Measurements from ENCODE around the gene ZCCHC8.
A peak's percentile ranks its signal among the peaks of the same experiment; 100 is the strongest.
"Not testable (repeated sequence)": the region's sequence is repeated elsewhere in the genome, so short reads cannot be mapped to it uniquely, and the experiment has no call there.

The ZCCHC8 gene

GRCh38 chr12:122435186-122435585, 65.5 kb downstream of the ZCCHC8 start:
- TF ChIP-seq CTCF (IDR thresholded peaks at IDR 0.05; ENCODE audit: control insufficient read depth, extremely low read depth, insufficient read depth), result no peak
- no peak for DNase-seq (ENCODE audit: low read depth)
- H3K4me3 ChIP-seq (ENCODE audit: low read depth, low read length), result no peak overlapping the region

- DNase-seq (ENCODE audit: low read depth); H3K4me3 ChIP-seq (ENCODE audit: low read depth, low read length): not testable (repeated sequence)
Measured at GRCh38 chr12:122429043-122429442, 71.7 kb downstream of the ZCCHC8 start.

- no peak for TF ChIP-seq CTCF (IDR thresholded peaks at IDR 0.05; ENCODE audit: control insufficient read depth, extremely low read depth, insufficient read depth)
- H3K4me3 ChIP-seq (ENCODE audit: low read depth, low read length), result no peak overlapping the region
- DNase-seq (ENCODE audit: low read depth), result no peak
Measured at GRCh38 chr12:122427403-122427802, 73.3 kb downstream of the ZCCHC8 start.

- DNase-seq (ENCODE audit: low read depth), result no peak
- TF ChIP-seq CTCF (IDR thresholded peaks at IDR 0.05; ENCODE audit: control insufficient read depth, extremely low read depth, insufficient read depth), result no peak
- H3K4me3 ChIP-seq (ENCODE audit: low read depth, low read length), result peak overlapping the region; percentile 66
Measured at GRCh38 chr12:122423258-122424165, 77.2 kb downstream of the ZCCHC8 start.

GRCh38 chr12:122422730-122423257, 77.9 kb downstream of the ZCCHC8 start:
- no peak for DNase-seq (ENCODE audit: low read depth)
- H3K4me3 ChIP-seq (ENCODE audit: low read depth, low read length), result peak overlapping the region; percentile 66
- no peak for TF ChIP-seq CTCF (IDR thresholded peaks at IDR 0.05; ENCODE audit: control insufficient read depth, extremely low read depth, insufficient read depth)

GRCh38 chr12:122421821-122422729, 78.7 kb downstream of the ZCCHC8 start, which contains the start of gene CLIP1:
Gene CLIP1, minus strand, starts transcription at chr12:122422669. Its CDS starts 42,217 bp downstream, at chr12:122380452.
- TF ChIP-seq CTCF (IDR thresholded peaks at IDR 0.05; ENCODE audit: control insufficient read depth, extremely low read depth, insufficient read depth), result peak; percentile 53

More at GRCh38 chr12:122421821-122422729, 78.7 kb downstream of the ZCCHC8 start, which contains the start of gene CLIP1:
- H3K4me3 ChIP-seq (ENCODE audit: low read depth, low read length), result peak within 1 kb of the TSS; percentile 93
- DNase-seq (ENCODE audit: low read depth), result no peak
